ENCODE data around the gene CHCHD3.

The CHCHD3 gene

GRCh38 chr7:133081599-133082389 lies at the start of gene CHCHD3:
CHCHD3 (minus strand) TSS chr7:133082090; CDS start chr7:133081937, 153 bp downstream.
- in situ Hi-C loops (cut with MboI; ENCODE audit: low sequenced_read_pairs), result no loop called here

- in situ Hi-C loops (cut with MboI; ENCODE audit: low sequenced_read_pairs), result no loop called here
These were observed 48.3 kb upstream of the CHCHD3 start for GRCh38 chr7:133130166-133130565.

- in situ Hi-C loops (cut with MboI; ENCODE audit: low sequenced_read_pairs), result no loop called here
These were observed 44.5 kb upstream of the CHCHD3 start for GRCh38 chr7:133126422-133126821.

- in situ Hi-C loops (cut with MboI; ENCODE audit: low sequenced_read_pairs), result no loop called here
These were observed 43.1 kb upstream of the CHCHD3 start for GRCh38 chr7:133124974-133125373.

- in situ Hi-C loops (cut with MboI; ENCODE audit: low sequenced_read_pairs), result no loop called here
These were observed 39.4 kb upstream of the CHCHD3 start for GRCh38 chr7:133121175-133121844.

- in situ Hi-C loops (cut with MboI; ENCODE audit: low sequenced_read_pairs), result no loop called here
These were observed 37.2 kb upstream of the CHCHD3 start for GRCh38 chr7:133119067-133119466.

GRCh38 chr7:133118261-133118660 lies 36.4 kb upstream of the CHCHD3 start:
- in situ Hi-C loops (cut with MboI; ENCODE audit: low sequenced_read_pairs), result no loop called here

GRCh38 chr7:133117452-133117851 lies 35.6 kb upstream of the CHCHD3 start:
- in situ Hi-C loops (cut with MboI; ENCODE audit: low sequenced_read_pairs), result no loop called here

GRCh38 chr7:133115596-133115995 lies 33.7 kb upstream of the CHCHD3 start:
- in situ Hi-C loops (cut with MboI; ENCODE audit: low sequenced_read_pairs), result no loop called here

GRCh38 chr7:133114519-133114918 lies 32.6 kb upstream of the CHCHD3 start:
- in situ Hi-C loops (cut with MboI; ENCODE audit: low sequenced_read_pairs), result no loop called here

GRCh38 chr7:133112976-133113375 lies 31.1 kb upstream of the CHCHD3 start:
- in situ Hi-C loops (cut with MboI; ENCODE audit: low sequenced_read_pairs), result no loop called here

- in situ Hi-C loops (cut with MboI; ENCODE audit: low sequenced_read_pairs), result no loop called here
These were observed 30.4 kb upstream of the CHCHD3 start for GRCh38 chr7:133112335-133112734.

- in situ Hi-C loops (cut with MboI; ENCODE audit: low sequenced_read_pairs), result no loop called here
These were observed 28.4 kb upstream of the CHCHD3 start for GRCh38 chr7:133110312-133110711.

- in situ Hi-C loops (cut with MboI; ENCODE audit: low sequenced_read_pairs), result no loop called here
These were observed 27.9 kb upstream of the CHCHD3 start for GRCh38 chr7:133109816-133110215.

- in situ Hi-C loops (cut with MboI; ENCODE audit: low sequenced_read_pairs), result no loop called here
These were observed 26.1 kb upstream of the CHCHD3 start for GRCh38 chr7:133108023-133108422.

- in situ Hi-C loops (cut with MboI; ENCODE audit: low sequenced_read_pairs), result no loop called here
These were observed 20.6 kb upstream of the CHCHD3 start for GRCh38 chr7:133102276-133103060.

GRCh38 chr7:133099633-133100286 lies 17.9 kb upstream of the CHCHD3 start:
- in situ Hi-C loops (cut with MboI; ENCODE audit: low sequenced_read_pairs), result no loop called here

- in situ Hi-C loops (cut with MboI; ENCODE audit: low sequenced_read_pairs), result no loop called here
These were observed 13.3 kb upstream of the CHCHD3 start for GRCh38 chr7:133095119-133095671.

- in situ Hi-C loops (cut with MboI; ENCODE audit: low sequenced_read_pairs), result no loop called here
These were observed 10.1 kb upstream of the CHCHD3 start for GRCh38 chr7:133091943-133092464.

GRCh38 chr7:133082390-133082766 lies 488 bp upstream of the CHCHD3 start:
- in situ Hi-C loops (cut with MboI; ENCODE audit: low sequenced_read_pairs), result no loop called here

Measured in hTERT RPE-1 (cell line).